Neuronal stem cell (in vitro differentiated cells): Measurements from ENCODE around the gene SLC66A3.

Experiments
- DNase-seq: peaks from one replicate; pipeline ENCODE4 v3.0.0-alpha.2; 2013; ENCODE audit warnings: low spot score
- H2AFZ ChIP-seq: one replicate; pipeline ENCODE4 v1.6.1; 2013; ENCODE audit warnings: mild to moderate bottlenecking, low read length, inconsistent platforms
- H2AK5ac ChIP-seq: 2 replicates; pipeline ENCODE4 v1.6.1; 2013; ENCODE audit warnings: low read depth, mild to moderate bottlenecking, inconsistent platforms, low read length, moderate library complexity, mixed read lengths
- H2BK120ac ChIP-seq: 2 replicates; pipeline ENCODE4 v1.6.1; 2013; ENCODE audit warnings: low read depth, mild to moderate bottlenecking, inconsistent platforms, low read length, moderate library complexity, mixed read lengths
- H2BK12ac ChIP-seq: one replicate; pipeline ENCODE4 v1.6.1; 2013; ENCODE audit warnings: low read length, inconsistent platforms
- H2BK15ac ChIP-seq: 2 replicates; pipeline ENCODE4 v1.6.1; 2013; ENCODE audit warnings: mild to moderate bottlenecking, low read length, inconsistent platforms, mixed read lengths
- H2BK5ac ChIP-seq: one replicate; pipeline ENCODE4 v1.6.1; 2013; ENCODE audit warnings: inconsistent platforms, mild to moderate bottlenecking, low read length, moderate library complexity
- H3K14ac ChIP-seq: one replicate; pipeline ENCODE4 v1.6.1; 2013; ENCODE audit warnings: low read length, inconsistent platforms
- H3K18ac ChIP-seq: 2 replicates; pipeline ENCODE4 v1.6.1; 2013; ENCODE audit warnings: low read length, inconsistent platforms
- H3K23ac ChIP-seq: 2 replicates; pipeline ENCODE4 v1.6.1; 2013; ENCODE audit warnings: low read depth, mild to moderate bottlenecking, mixed read lengths, low read length, inconsistent platforms; ENCODE audit not compliant: poor library complexity
- H3K27ac ChIP-seq: replicated peaks from 3 replicates; pipeline ENCODE4 v1.5.1; 2013; ENCODE audit warnings: low read length, inconsistent platforms
- H3K27me3 ChIP-seq, 3 experiments: 2 replicates each; pipeline ENCODE4 v1.6.1; 2013; ENCODE audit warnings: low read length in 3 of 3, mild to moderate bottlenecking in 2 of 3, inconsistent platforms in 1 of 3, low read depth in 1 of 3, mixed read lengths in 1 of 3, moderate library complexity in 1 of 3; ENCODE audit not compliant: control insufficient read depth in 3 of 3, insufficient read depth in 3 of 3
- H3K36me3 ChIP-seq, 2 donors: replicated peaks in 1 of 2; 2 replicates each; pipeline ENCODE4 v1.6.1; 2013; ENCODE audit warnings: low read length in 2 of 2; ENCODE audit not compliant: control insufficient read depth in 2 of 2, insufficient read depth in 2 of 2
- H3K4ac ChIP-seq: 2 replicates; pipeline ENCODE4 v1.6.1; 2013; ENCODE audit warnings: inconsistent platforms, mild to moderate bottlenecking, low read length, moderate library complexity
- H3K4me1 ChIP-seq, 2 donors: 1 replicate in 1 of 2; 2 replicates in 1 of 2; pipeline ENCODE4 v1.6.1; 2013; ENCODE audit warnings: low read length in 2 of 2, low read depth in 1 of 2; ENCODE audit not compliant: control insufficient read depth in 2 of 2, insufficient read depth in 1 of 2
- H3K4me2 ChIP-seq: one replicate; pipeline ENCODE4 v1.6.1; 2013; ENCODE audit warnings: mild to moderate bottlenecking, low read length, inconsistent platforms; ENCODE audit not compliant: insufficient read depth, poor library complexity, severe bottlenecking
- H3K4me3 ChIP-seq, 2 donors: 2 replicates each; pipeline ENCODE4 v1.5.1; 2013; ENCODE audit warnings: low read length in 2 of 2, mild to moderate bottlenecking in 2 of 2, inconsistent platforms in 1 of 2, moderate library complexity in 1 of 2
- H3K79me1 ChIP-seq: one replicate; pipeline ENCODE4 v1.6.1; 2013; ENCODE audit warnings: low read depth, mild to moderate bottlenecking, inconsistent platforms, low read length, moderate library complexity
- H3K9ac ChIP-seq: one replicate; pipeline ENCODE4 v1.6.1; 2013; ENCODE audit warnings: mild to moderate bottlenecking, low read depth, low read length, inconsistent platforms; ENCODE audit not compliant: poor library complexity
- H3K9me3 ChIP-seq, 2 donors: replicated peaks in 1 of 2; 2 replicates each; pipeline versions ENCODE3 to v1.6.1; 2013; ENCODE audit warnings: low read length in 2 of 2, mild to moderate bottlenecking in 2 of 2, inconsistent platforms in 1 of 2, low read depth in 1 of 2, mixed read lengths in 1 of 2, moderate library complexity in 1 of 2; ENCODE audit not compliant: control insufficient read depth in 2 of 2, insufficient read depth in 1 of 2
- H4K8ac ChIP-seq: one replicate; pipeline ENCODE4 v1.6.1; 2013; ENCODE audit warnings: low read depth, mild to moderate bottlenecking, inconsistent platforms, low read length, moderate library complexity
- H4K91ac ChIP-seq: one replicate; pipeline ENCODE4 v1.6.1; 2013; ENCODE audit warnings: low read length, low read depth, mild to moderate bottlenecking, inconsistent platforms; ENCODE audit not compliant: poor library complexity
- WGBS, 2 donors: extraction: QIAGEN DNeasy Blood & Tissue Kit; methylation state at CpG; one replicate each; pipeline ENCODE4 v1.1.7; 2013; ENCODE audit warnings: missing lambda C conversion rate in 2 of 2, mixed read lengths in 1 of 2; ENCODE audit not compliant: insufficient read length in 2 of 2, insufficient replicate concordance in 1 of 2; ENCODE audit errors: extremely low coverage in 2 of 2; 5-methylcytosine and 5-hydroxymethylcytosine counted together

The SLC66A3 gene

DNA sequence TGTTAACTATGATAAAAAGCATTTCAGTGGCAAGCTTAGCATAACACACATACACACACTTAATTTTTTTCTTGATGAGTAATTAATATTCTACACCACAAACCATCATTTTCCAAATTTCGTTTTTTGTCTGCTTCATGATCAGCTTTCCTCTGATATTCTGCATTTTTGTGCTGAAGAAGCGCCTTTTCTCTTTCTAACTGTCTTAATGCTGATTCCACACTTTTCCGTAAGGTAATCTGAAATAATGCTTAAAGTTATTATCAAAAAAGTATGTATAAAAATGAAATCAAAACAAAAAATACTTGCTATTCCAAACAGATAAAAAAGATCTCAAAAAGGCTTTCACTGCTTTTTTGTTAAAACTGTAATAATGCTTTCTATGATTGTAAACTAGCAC is 60.1 kb downstream of the SLC66A3 start:
- Histone ChIP-seq H3K36me3 (peaks cover 8 to 100% of the 10 kb centered on the region in 2 donors), H3K27ac (no peak overlapping the region)

DNA sequence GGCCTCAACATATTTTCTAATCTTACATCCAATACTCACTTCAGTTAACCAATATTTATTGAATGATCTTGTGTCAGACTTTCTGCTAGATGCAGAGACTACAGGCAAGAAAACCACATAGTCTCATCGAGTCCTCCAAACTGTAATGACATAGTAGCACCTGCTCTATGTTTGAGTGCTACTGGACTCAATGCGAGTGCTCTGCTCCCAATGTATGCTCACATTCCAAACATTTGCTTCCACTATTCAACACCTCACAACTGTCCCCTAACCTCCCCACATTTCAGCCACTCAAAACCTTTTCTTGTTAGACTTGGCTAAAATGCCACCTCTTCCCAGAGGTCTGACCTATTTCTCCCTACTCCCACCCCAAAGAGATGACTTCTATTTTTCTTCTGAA is 65.2 kb downstream of the SLC66A3 start:
- Histone ChIP-seq H2AK5ac (no peak overlapping the region), H3K27ac (no peak overlapping the region)

More for the DNA sequence above, 60.1 kb downstream of the SLC66A3 start:
- Histone ChIP-seq H3K23ac (no peak overlapping the region), H3K9ac (no peak overlapping the region), H2AFZ (no peak overlapping the region), H3K4me3 (no peak overlapping the region), H3K14ac (no peak overlapping the region), H2BK5ac (no peak overlapping the region), H3K4ac (no peak overlapping the region), H3K79me1 (no peaks in the 10 kb centered on the region), H3K4me1 (no peaks in the 10 kb centered on the region), H2BK12ac (no peak overlapping the region), H4K91ac (no peak overlapping the region), H2BK120ac (no peak overlapping the region), H2BK15ac (no peak overlapping the region), H3K18ac (no peak overlapping the region), H3K4me2 (no peak overlapping the region), H4K8ac (no peak overlapping the region), H2AK5ac (no peak overlapping the region), H3K9me3 (no peaks in the 10 kb centered on the region), H3K27me3 (no peaks in the 10 kb centered on the region)
- 100% methylated on average over 1 of the region's 3 CpGs; no CpG with 5 or more reads in 1 of the 2 donors for WGBS, 2 donors
- DNase-seq: no peak

DNA sequence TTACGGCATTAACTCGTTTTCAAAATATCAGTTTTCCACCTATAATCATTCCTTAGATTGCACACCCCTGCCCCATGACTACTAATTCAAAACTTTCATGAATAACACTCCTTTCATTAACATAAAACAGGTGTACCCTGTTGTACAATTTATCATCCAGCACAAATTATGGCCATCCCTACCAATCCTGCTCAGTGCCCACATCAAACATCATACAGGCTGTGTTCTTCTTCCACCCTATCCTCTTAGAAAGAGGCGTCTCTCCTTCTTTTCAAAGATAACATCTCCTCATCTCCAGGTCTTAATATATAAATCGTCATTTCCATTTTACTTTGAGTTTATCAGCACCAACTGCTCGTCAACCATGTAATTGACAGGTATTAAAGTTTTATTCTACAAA is 67.6 kb downstream of the SLC66A3 start:
- H3K23ac ChIP-seq: no peak overlapping the region
- no peak overlapping the region for H3K4me2 ChIP-seq
- H3K18ac ChIP-seq: no peak overlapping the region
- H3K4me3 ChIP-seq: no peak overlapping the region
- no peak overlapping the region for H2BK5ac ChIP-seq
- DNase-seq: no peak
- peaks cover 0 to 2% of the 10 kb centered on the region in 2 donors for H3K4me1 ChIP-seq
- H4K8ac ChIP-seq: no peak overlapping the region
- no peak overlapping the region for H2AFZ ChIP-seq
- H3K9ac ChIP-seq: no peak overlapping the region
- no peaks in the 10 kb centered on the region for H3K27me3 ChIP-seq
- no peaks in the 10 kb centered on the region for H3K79me1 ChIP-seq
- no CpG with 5 or more reads among the region's 5 CpGs for WGBS, 2 donors
- no peak overlapping the region for H2BK12ac ChIP-seq
- H3K36me3 ChIP-seq: peaks cover 3 to 94% of the 10 kb centered on the region in 2 donors
- H2BK120ac ChIP-seq: no peak overlapping the region
- H3K4ac ChIP-seq: no peak overlapping the region
- no peak overlapping the region for H2AK5ac ChIP-seq
- no peak overlapping the region for H4K91ac ChIP-seq
- H3K14ac ChIP-seq: no peak overlapping the region
- no peak overlapping the region for H3K27ac ChIP-seq
- H3K9me3 ChIP-seq: no peaks in the 10 kb centered on the region
- no peak overlapping the region for H2BK15ac ChIP-seq

More for the DNA sequence above, 65.2 kb downstream of the SLC66A3 start:
- Histone ChIP-seq H2BK120ac (no peak overlapping the region), H2BK15ac (no peak overlapping the region), H3K27me3 (no peaks in the 10 kb centered on the region), H3K4me2 (no peak overlapping the region), H3K18ac (no peak overlapping the region), H4K8ac (no peak overlapping the region), H2AFZ (no peak overlapping the region), H3K79me1 (no peaks in the 10 kb centered on the region), H3K9me3 (no peaks in the 10 kb centered on the region), H3K36me3 (peaks cover 3 to 94% of the 10 kb centered on the region in 2 donors), H3K14ac (no peak overlapping the region), H2BK5ac (no peak overlapping the region), H3K9ac (no peak overlapping the region), H3K4ac (no peak overlapping the region), H2BK12ac (no peak overlapping the region), H3K4me1 (peaks cover 0 to 2% of the 10 kb centered on the region in 2 donors), H3K4me3 (no peak overlapping the region), H3K23ac (no peak overlapping the region), H4K91ac (no peak overlapping the region)
- WGBS, 2 donors: no CpG with 5 or more reads among the region's 2 CpGs
- DNase-seq: no peak

DNA sequence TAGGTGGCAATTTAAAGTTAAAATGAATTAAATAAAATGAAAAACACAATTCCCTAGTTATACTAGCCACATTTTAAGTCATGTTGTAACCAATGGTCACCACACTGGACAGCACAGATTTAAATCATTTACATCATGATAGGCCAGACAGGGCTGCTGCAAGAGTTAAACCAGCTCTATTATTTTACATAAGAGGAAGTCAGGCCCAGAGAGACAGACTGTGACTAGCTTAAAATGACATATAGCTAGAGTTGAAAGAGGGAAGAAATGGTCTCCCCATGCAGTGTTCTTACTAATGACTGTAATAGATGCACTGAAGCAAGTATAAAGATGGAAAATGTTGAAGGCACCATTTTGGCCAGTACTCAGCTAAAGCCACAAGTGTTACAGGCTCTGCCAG is 69.6 kb downstream of the SLC66A3 start:
- Histone ChIP-seq H2AFZ (no peak overlapping the region), H3K79me1 (no peaks in the 10 kb centered on the region), H3K4me2 (no peak overlapping the region), H2AK5ac (no peak overlapping the region), H3K23ac (no peak overlapping the region), H3K27ac (no peak overlapping the region), H4K8ac (no peak overlapping the region), H4K91ac (no peak overlapping the region), H3K9me3 (no peaks in the 10 kb centered on the region), H3K4me1 (peaks cover 0 to 2% of the 10 kb centered on the region in 2 donors), H2BK5ac (no peak overlapping the region), H2BK15ac (no peak overlapping the region), H3K18ac (no peak overlapping the region), H2BK12ac (no peak overlapping the region), H2BK120ac (no peak overlapping the region), H3K4ac (no peak overlapping the region), H3K36me3 (peaks cover 3 to 86% of the 10 kb centered on the region in 2 donors), H3K14ac (no peak overlapping the region), H3K27me3 (no peaks in the 10 kb centered on the region), H3K9ac (no peak overlapping the region), H3K4me3 (no peak overlapping the region)
- no peak for DNase-seq
